Measurements from ENCODE around the gene AMBRA1. TPM values are rescaled to one million over a fixed set of nuclear protein-coding genes. Genes with fewer than 3 reads are reported as not detected.

AMBRA1 gene
- total RNA-seq, 2 experiments from 2014 or later, result 24.6 to 30.7 TPM

DNA sequence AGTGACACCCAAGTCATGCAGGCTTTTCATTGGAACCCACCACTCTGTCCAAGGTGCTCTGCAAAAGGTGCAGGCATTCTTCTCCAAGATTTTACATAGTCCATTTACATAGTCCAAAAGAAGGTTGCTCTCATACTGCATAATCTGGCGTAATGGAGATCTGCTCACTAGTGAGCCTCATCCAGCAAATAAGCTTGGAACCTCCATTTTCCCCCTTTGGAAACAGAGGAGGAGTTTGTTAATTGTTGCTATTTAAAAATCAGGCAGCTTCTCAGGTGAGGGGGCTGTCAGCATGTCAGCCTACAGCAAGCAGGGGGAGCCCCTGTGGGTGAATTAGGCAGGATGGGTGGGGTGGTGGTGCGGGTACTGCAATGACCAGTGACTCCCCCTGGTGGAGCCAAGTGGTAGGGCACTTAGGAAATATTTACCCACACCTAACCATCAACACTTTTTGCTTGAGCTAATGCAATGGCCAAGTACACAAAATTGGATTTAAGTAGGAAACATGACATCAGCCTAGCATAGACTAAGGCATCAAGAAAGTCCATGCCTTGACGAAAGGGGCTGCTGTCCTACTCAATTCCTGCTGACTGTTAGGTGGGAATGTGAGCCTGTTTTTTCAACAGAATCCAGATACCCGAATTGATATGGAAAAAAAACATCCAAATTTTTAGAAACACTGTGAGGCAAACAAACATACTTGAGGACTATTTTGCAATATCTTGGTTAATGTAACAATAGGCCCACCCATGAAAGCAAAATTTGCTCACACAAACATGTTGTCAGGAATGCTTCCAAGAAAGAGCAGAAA is 64.5 kb downstream of the AMBRA1 start:
- POLR2A ChIA-PET, result no interaction called here
- Histone ChIP-seq H3K4me1 (ENCODE audit: insufficient read depth, low read length, poor library complexity, severe bottlenecking) (peaks cover 15% of the 10 kb centered on the region), H3K9me2 (ENCODE audit: insufficient read depth, low read length) (no peaks in the 10 kb centered on the region), H3K79me2 (ENCODE audit: insufficient read depth, low read depth, low read length) (peaks cover 48% of the 10 kb centered on the region), H3K4me2 (ENCODE audit: low read length) (no peak overlapping the region), H3K27ac (ENCODE audit: low read depth, low read length, poor library complexity, severe bottlenecking) (no peak overlapping the region), H3K4me3 (ENCODE audit: low read depth, low read length, poor library complexity, severe bottlenecking) (no peak overlapping the region), H2AFZ (ENCODE audit: low read length) (no peak overlapping the region), H4K20me1 (ENCODE audit: insufficient read depth, low read length) (no peaks in the 10 kb centered on the region), H3K36me3 (ENCODE audit: insufficient read depth, low read length) (peaks cover 9% of the 10 kb centered on the region), H3K9me3 (ENCODE audit: low read length) (no peaks in the 10 kb centered on the region)
- intact Hi-C loops (cut with micrococcal nuclease; ENCODE audit: unreplicated experiment), result loop anchor here (1.0 to 10.0 kb wide), 2 partner anchors 140 to 294 kb away; no protein-coding TSS in a partner anchor
- BruUV-seq (replicated peaks), result no TSS peak
- peak; percentile 76 for DNase-seq (ENCODE audit: low spot score)
- CTCF ChIA-PET (ENCODE audit: unreplicated experiment), result interaction anchor here (0.6 to 1.4 kb wide), 3 partner anchors 29 to 88 kb away, joined by 3 to 4 read pairs (median 4); partner anchors contain the start of gene ATG13
- no peak for TF ChIP-seq EZH2phosphoT487 (IDR thresholded peaks at IDR 0.05; ENCODE audit: borderline replicate concordance, low read depth, low read length)
- TF ChIP-seq, protein P1, sequence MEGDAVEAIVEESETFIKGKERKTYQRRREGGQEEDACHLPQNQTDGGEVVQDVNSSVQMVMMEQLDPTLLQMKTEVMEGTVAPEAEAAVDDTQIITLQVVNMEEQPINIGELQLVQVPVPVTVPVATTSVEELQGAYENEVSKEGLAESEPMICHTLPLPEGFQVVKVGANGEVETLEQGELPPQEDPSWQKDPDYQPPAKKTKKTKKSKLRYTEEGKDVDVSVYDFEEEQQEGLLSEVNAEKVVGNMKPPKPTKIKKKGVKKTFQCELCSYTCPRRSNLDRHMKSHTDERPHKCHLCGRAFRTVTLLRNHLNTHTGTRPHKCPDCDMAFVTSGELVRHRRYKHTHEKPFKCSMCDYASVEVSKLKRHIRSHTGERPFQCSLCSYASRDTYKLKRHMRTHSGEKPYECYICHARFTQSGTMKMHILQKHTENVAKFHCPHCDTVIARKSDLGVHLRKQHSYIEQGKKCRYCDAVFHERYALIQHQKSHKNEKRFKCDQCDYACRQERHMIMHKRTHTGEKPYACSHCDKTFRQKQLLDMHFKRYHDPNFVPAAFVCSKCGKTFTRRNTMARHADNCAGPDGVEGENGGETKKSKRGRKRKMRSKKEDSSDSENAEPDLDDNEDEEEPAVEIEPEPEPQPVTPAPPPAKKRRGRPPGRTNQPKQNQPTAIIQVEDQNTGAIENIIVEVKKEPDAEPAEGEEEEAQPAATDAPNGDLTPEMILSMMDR (conservative IDR thresholded peaks at IDR 0.05; ENCODE audit: low read length), result peak; percentile 96

DNA sequence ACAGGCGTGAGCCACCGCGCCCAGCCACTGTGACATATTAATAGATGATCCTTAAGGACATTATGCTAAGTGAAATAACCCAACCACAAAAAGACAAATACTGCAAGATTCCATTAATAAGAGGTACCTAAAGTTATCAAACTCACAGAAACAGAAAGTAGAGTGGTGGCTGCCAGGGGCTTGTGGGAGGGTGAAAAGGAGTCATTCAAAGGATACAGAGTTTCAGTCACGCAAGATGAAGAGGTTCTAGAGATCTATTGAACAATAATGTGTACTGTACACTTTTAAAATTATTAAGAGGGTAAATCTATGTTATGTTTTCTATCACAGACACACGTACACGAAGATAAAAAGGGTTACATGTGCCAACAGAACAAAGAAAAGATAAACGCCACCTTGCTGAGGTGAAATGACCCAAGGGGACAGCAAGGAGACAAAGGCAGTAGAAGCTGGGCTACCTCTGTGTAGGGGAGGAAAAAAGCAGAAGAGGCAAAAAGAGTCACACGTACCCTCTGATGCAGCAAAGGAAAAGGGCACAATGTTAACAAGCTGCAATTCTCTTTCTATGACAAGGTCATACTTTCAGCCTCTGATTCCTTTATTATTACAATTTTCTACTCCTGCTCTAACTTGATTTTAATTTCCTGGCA is 65.3 kb downstream of the AMBRA1 start:
- ChIA-PET CTCF (ENCODE audit: unreplicated experiment) (interaction anchor here (1.1 to 1.4 kb wide), 2 partner anchors 28 to 39 kb away, joined by 4 read pairs; no protein-coding TSS in a partner anchor), POLR2A (no interaction called here)
- peaks cover 15% of the 10 kb centered on the region for H3K4me1 ChIP-seq (ENCODE audit: insufficient read depth, low read length, poor library complexity, severe bottlenecking)
- intact Hi-C loops (cut with micrococcal nuclease; ENCODE audit: unreplicated experiment), result loop anchor here (1.0 to 10.0 kb wide), 2 partner anchors 139 to 294 kb away; no protein-coding TSS in a partner anchor
- H3K4me3 ChIP-seq (ENCODE audit: low read depth, low read length, poor library complexity, severe bottlenecking), result no peak overlapping the region
- no TSS peak for BruUV-seq (replicated peaks)
- TF ChIP-seq EZH2phosphoT487 (IDR thresholded peaks at IDR 0.05; ENCODE audit: borderline replicate concordance, low read depth, low read length), result no peak
- TF ChIP-seq, protein P1 (conservative IDR thresholded peaks at IDR 0.05; ENCODE audit: low read length), result no peak
- H3K9me3 ChIP-seq (ENCODE audit: low read length), result no peaks in the 10 kb centered on the region
- peaks cover 40% of the 10 kb centered on the region for H3K79me2 ChIP-seq (ENCODE audit: insufficient read depth, low read depth, low read length)
- H3K36me3 ChIP-seq (ENCODE audit: insufficient read depth, low read length), result peaks cover 11% of the 10 kb centered on the region
- H2AFZ ChIP-seq (ENCODE audit: low read length), result no peak overlapping the region
- no peaks in the 10 kb centered on the region; the same call in 1 of the 2 replicates for H4K20me1 ChIP-seq (ENCODE audit: insufficient read depth, low read length)
- H3K4me2 ChIP-seq (ENCODE audit: low read length), result no peak overlapping the region
- H3K9me2 ChIP-seq (ENCODE audit: insufficient read depth, low read length), result no peaks in the 10 kb centered on the region
- no peak for DNase-seq (ENCODE audit: low spot score)
- H3K27ac ChIP-seq (ENCODE audit: low read depth, low read length, poor library complexity, severe bottlenecking), result no peak overlapping the region
